Fibroblast of lung (primary cell): ENCODE results near the gene GAB2. TPM values are rescaled to one million over a fixed set of nuclear protein-coding genes. Genes with fewer than 3 reads are reported as not detected.
"Not testable (repeated sequence)": the region's sequence is repeated elsewhere in the genome, so short reads cannot be mapped to it uniquely, and the experiment has no call there.

Experiments
- DNase-seq, 2 donors: peaks; one replicate each; pipeline versions ENCODE4 v3.0.0 to v3.0.0-alpha.2; 2010; ENCODE audit warnings: low read depth in 2 of 2
- H2AFZ ChIP-seq: 2 replicates; pipeline ENCODE4 v1.5.1; 2012; ENCODE audit warnings: low read length, control low read depth, inconsistent platforms
- H3K27ac ChIP-seq: 2 replicates; pipeline ENCODE4 v1.5.1; 2011; ENCODE audit warnings: low read length, control low read depth; ENCODE audit not compliant: insufficient read depth
- H3K27me3 ChIP-seq: 2 replicates; pipeline ENCODE4 v1.5.1; 2011; ENCODE audit warnings: mild to moderate bottlenecking, low read length; ENCODE audit not compliant: control insufficient read depth, insufficient read depth
- H3K36me3 ChIP-seq: 2 replicates; pipeline ENCODE4 v1.5.1; 2011; ENCODE audit warnings: low read length; ENCODE audit not compliant: control insufficient read depth, insufficient read depth
- H3K4me1 ChIP-seq: 2 replicates; pipeline ENCODE4 v1.5.1; 2011; ENCODE audit warnings: low read length; ENCODE audit not compliant: control insufficient read depth, insufficient read depth; ENCODE audit errors: extremely low read depth
- H3K4me2 ChIP-seq: 2 replicates; pipeline ENCODE4 v1.5.1; 2011; ENCODE audit warnings: low read length, control low read depth; ENCODE audit not compliant: insufficient read depth; ENCODE audit errors: extremely low read depth
- H3K4me3 ChIP-seq, 4 experiments: fragments of 200-600 bp in 1 of 4; sonication (generic) in 1 of 4; replicated peaks in 1 of 4; 2 replicates each; pipeline ENCODE4 v1.5.1; 2011 to 2016; ENCODE audit warnings: low read length in 4 of 4, low read depth in 3 of 4, mild to moderate bottlenecking in 3 of 4, control low read depth in 2 of 4, inconsistent platforms in 1 of 4, mixed read lengths in 1 of 4; ENCODE audit not compliant: insufficient read depth in 1 of 4; ENCODE audit errors: control extremely low read depth in 1 of 4
- H3K79me2 ChIP-seq: 2 replicates; pipeline ENCODE4 v1.5.1; 2012; ENCODE audit warnings: mild to moderate bottlenecking, low read length, inconsistent platforms; ENCODE audit not compliant: control insufficient read depth, insufficient read depth
- H3K9ac ChIP-seq: 2 replicates; pipeline ENCODE4 v1.5.1; 2011; ENCODE audit warnings: mild to moderate bottlenecking, low read length, control low read depth; ENCODE audit not compliant: insufficient read depth
- H3K9me3 ChIP-seq: 2 replicates; pipeline ENCODE4 v1.5.1; 2012; ENCODE audit warnings: low read depth, low read length; ENCODE audit not compliant: control insufficient read depth, insufficient read depth
- H4K20me1 ChIP-seq: 2 replicates; pipeline ENCODE4 v1.5.1; 2011; ENCODE audit warnings: low read length; ENCODE audit not compliant: control insufficient read depth, insufficient read depth; ENCODE audit errors: extremely low read depth
- CTCF ChIP-seq, 2 donors: IDR thresholded peaks in 1 of 2; conservative IDR thresholded peaks in 1 of 2; 1 replicate in 1 of 2; 2 replicates in 1 of 2; pipeline ENCODE4 v1.5.1; 2011 to 2012; ENCODE audit warnings: low read length in 2 of 2, control low read depth in 1 of 2, inconsistent platforms in 1 of 2, low read depth in 1 of 2, mild to moderate bottlenecking in 1 of 2
- EZH2 ChIP-seq: IDR thresholded peaks from 2 replicates; pipeline ENCODE4 v1.5.1; 2012; ENCODE audit warnings: low read length, control low read depth, mild to moderate bottlenecking; ENCODE audit errors: missing control alignments
- polyA plus RNA-seq, 2 donors: library from polyadenylated mRNA; depleted of rRNA in 1 of 2; stranded (reverse) in 1 of 2; unstranded in 1 of 2; fragments of >200 nt; gene quantifications; 2 replicates each; pipeline ENCODE4 v1.2.1, GENCODE V29; 2011 to 2012; ENCODE audit warnings: missing spikeins in 1 of 2
- total RNA-seq: library from RNA; depleted of rRNA; stranded (reverse); fragments of >200 nt; gene quantifications from 2 replicates; pipeline ENCODE4 v1.2.1, GENCODE V29; 2014

GAB2 gene
- total and polyA plus RNA-seq, 2 donors (not counting 1 experiment from before 2014, with no cell fraction given): 7.1 to 14.0 TPM

- Histone ChIP-seq H3K79me2 (no peaks in the 10 kb centered on the region), H3K4me2 (no peak overlapping the region), H3K27me3 (no peaks in the 10 kb centered on the region), H4K20me1 (no peaks in the 10 kb centered on the region), H2AFZ (no peak overlapping the region), H3K36me3 (no peaks in the 10 kb centered on the region), H3K27ac (no peak overlapping the region), H3K4me1 (peaks cover 2% of the 10 kb centered on the region), H3K4me3 (no peak overlapping the region), H3K9ac (no peak overlapping the region), H3K9me3 (no peaks in the 10 kb centered on the region)
- no peak for TF ChIP-seq CTCF (conservative IDR thresholded peaks at IDR 0.05 in 1 of 2, IDR thresholded peaks at IDR 0.05 in 1 of 2; ENCODE audit: low read depth in 1 of 2, low read length in 2 of 2)
- TF ChIP-seq EZH2: no peak
- no peak for DNase-seq
These were observed 47.7 kb upstream of the GAB2 start for GRCh38 chr11:78465169-78465942.

- DNase-seq, H3K79me2 ChIP-seq, H3K4me2 ChIP-seq, H4K20me1 ChIP-seq, H3K4me1 ChIP-seq, H3K9me3 ChIP-seq, H3K27ac ChIP-seq, H2AFZ ChIP-seq, H3K9ac ChIP-seq, H3K36me3 ChIP-seq, H3K27me3 ChIP-seq, H3K4me3 ChIP-seq: not testable (repeated sequence)
These were observed 47.2 kb upstream of the GAB2 start for GRCh38 chr11:78464787-78465168.

GRCh38 chr11:78460471-78460870, 42.9 kb upstream of the GAB2 start:
- H3K4me1 ChIP-seq: peaks cover 2% of the 10 kb centered on the region
- H4K20me1 ChIP-seq: no peaks in the 10 kb centered on the region
- no peak for TF ChIP-seq EZH2
- no peak for TF ChIP-seq CTCF (conservative IDR thresholded peaks at IDR 0.05 in 1 of 2, IDR thresholded peaks at IDR 0.05 in 1 of 2; ENCODE audit: low read depth in 1 of 2, low read length in 2 of 2)
- no peaks in the 10 kb centered on the region for H3K9me3 ChIP-seq
- no peaks in the 10 kb centered on the region for H3K79me2 ChIP-seq
- H3K36me3 ChIP-seq: no peaks in the 10 kb centered on the region
- no peak overlapping the region for H2AFZ ChIP-seq
- H3K9ac ChIP-seq: no peak overlapping the region
- H3K27ac ChIP-seq: no peak overlapping the region
- H3K27me3 ChIP-seq: no peaks in the 10 kb centered on the region
- H3K4me3 ChIP-seq: no peak overlapping the region
- peak; percentile 11 to 45 for DNase-seq
- no peak overlapping the region for H3K4me2 ChIP-seq
